ENCODE measurements around the gene LRRC4B.

Gene LRRC4B

DNA sequence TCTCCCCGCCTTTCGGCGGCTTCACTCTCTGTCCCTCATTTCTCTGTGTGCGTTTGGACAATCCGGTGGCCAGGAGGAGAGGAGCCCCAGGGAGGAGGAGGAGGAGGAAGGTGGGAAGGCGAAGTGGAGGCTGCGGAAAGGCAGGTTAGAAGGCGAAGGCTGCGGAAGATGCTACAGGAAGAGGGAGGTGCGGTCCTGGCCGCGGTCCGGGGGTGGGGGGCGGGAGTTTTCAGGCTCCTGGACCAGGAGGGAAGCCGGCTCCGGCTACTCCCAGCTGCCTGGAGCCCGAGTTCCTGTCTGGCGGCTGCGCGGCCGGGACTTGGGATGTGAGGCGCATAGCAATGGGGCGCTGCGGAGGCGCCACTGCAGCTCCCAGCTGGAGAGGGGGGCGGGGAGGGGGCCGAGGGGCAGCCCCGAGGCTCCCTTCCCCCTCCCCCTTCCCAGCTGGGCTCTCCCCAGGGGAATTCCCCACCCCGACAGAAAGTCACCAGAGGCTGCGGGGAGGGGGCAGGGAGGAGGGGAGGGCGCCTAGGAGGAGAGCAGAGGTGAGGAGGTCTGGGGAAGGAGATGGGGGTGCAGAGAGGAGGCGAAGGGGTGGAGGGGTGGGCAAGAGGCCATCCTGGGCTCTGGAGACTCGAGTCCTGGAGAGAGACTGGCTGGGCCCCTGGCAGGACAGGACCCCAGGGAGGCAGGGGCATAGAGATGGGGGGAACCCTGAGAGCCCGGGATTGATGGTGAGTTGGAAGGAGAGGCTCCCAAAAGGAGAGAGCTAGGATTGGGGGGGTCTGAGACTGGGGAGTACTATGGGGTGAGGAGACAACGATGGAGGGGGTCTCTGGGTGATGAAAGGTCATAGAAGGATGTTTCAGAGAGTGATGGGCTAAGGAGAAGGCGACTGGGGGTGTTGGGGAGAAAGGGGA, 2.0 kb downstream of the LRRC4B start:
- peak; percentile 75 for DNase-seq (ENCODE audit: low spot score)
- TF ChIP-seq, protein P1, sequence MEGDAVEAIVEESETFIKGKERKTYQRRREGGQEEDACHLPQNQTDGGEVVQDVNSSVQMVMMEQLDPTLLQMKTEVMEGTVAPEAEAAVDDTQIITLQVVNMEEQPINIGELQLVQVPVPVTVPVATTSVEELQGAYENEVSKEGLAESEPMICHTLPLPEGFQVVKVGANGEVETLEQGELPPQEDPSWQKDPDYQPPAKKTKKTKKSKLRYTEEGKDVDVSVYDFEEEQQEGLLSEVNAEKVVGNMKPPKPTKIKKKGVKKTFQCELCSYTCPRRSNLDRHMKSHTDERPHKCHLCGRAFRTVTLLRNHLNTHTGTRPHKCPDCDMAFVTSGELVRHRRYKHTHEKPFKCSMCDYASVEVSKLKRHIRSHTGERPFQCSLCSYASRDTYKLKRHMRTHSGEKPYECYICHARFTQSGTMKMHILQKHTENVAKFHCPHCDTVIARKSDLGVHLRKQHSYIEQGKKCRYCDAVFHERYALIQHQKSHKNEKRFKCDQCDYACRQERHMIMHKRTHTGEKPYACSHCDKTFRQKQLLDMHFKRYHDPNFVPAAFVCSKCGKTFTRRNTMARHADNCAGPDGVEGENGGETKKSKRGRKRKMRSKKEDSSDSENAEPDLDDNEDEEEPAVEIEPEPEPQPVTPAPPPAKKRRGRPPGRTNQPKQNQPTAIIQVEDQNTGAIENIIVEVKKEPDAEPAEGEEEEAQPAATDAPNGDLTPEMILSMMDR (IDR thresholded peaks at IDR 0.05; ENCODE audit: extremely low read depth, missing control alignments), result no peak

DNA sequence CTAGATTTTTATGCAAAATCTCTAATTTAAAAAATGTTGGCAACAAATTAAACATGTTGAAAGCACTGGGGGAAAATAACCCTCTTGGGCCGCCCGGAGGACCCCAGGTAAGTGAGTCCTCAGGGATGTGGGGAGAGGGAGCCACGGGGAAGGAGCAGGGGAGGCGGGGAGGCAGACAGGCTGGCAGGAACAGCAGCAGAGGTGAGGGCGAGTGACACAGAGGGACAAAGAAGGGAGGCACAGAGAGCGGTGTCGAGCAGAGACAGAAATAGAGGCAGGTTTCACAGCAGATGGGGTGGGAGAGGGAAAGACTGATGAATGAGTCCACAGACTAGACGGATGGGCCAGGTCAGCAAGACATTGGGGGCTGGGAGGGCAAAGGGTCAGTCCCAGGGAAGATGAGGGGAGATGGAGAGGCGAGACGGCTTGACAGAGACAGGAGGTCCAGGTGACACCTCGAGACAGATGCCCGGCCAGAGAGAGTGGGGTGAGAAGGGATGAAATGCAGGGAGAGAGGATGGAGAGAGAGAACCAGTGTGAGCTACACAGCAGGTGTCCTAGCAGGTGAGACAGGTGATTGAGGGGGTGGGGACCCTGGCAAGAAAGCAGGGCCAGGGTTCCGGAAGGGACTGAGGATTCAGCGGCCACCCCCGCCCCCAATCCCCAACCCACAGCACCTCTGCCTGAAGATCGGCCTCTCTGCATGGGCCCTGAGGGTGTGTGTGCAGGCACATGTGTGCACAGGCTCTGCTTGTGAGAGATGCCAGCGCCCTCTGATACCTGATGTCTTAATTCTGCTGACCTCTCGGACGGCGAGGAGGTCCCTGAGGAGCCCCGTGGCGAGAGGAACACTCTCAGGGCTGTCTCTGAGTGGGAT, 3.8 kb downstream of the LRRC4B start:
- DNase-seq (ENCODE audit: low spot score), result no peak
- TF ChIP-seq, protein P1 (IDR thresholded peaks at IDR 0.05; ENCODE audit: extremely low read depth, missing control alignments), result no peak

DNA sequence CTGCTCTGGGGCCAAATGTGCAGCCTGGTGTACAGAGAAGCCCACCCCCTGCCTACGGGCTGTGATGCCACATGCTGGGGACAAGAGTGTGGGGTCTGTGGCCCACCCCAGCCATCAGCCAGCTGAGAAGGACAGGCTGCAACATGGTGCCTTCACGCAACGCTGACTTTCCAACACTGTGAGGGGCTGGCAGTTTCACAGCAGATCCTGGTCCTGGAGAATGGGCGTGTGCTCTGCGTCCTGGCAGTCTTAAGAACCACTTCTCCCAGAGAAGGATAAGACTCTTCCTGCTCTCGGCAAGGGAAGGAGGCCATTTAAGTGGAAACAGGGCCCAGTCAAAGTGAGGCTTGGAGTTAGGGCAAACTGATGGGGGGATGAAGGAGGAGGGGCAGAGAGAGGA, 4.6 kb downstream of the LRRC4B start:
- TF ChIP-seq, protein P1 (IDR thresholded peaks at IDR 0.05; ENCODE audit: extremely low read depth, missing control alignments), result no peak
- DNase-seq (ENCODE audit: low spot score), result no peak

DNA sequence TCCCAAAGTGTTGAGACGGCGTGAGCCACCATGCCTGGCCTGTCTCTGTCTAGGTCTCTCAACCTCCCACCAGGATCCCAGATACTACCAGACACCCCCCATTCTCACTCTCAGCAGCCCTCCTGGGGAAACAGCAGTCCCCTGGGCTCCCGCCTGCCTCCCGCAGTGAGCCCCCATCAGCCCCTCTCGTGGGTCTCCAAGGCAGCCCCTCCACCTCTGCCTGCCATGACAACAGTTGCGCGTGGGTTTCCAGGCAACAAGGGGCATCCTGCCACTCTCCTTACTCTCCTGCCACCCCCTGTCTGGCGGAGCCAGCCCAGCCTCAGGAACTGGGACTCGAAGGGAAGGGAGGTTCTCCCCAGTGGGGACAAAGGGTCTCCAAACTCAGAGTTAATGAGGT, 5.2 kb downstream of the LRRC4B start:
- TF ChIP-seq, protein P1 (IDR thresholded peaks at IDR 0.05; ENCODE audit: extremely low read depth, missing control alignments), result no peak
- no peak for DNase-seq (ENCODE audit: low spot score)

DNA sequence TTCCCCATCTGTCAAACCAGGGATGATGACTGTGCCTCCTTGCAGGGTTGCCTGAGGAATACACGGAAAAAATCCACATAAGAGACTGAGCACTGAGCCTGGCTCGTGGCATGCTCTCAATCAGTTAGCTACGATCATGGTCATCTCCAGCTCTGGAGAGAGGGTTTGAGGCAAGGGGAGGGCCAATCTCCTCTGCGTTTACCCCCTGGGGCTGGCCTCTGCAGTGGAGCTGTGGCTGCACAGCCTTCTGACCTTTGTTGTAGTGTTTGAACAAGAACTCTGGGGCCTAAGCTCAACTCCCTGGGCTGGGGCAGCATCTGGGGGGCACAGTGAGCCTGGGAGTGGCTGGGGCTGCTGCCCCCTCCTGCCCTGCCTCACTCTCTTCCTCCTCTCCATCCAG, 5.9 kb downstream of the LRRC4B start:
- DNase-seq (ENCODE audit: low spot score), result no peak
- TF ChIP-seq, protein P1 (IDR thresholded peaks at IDR 0.05; ENCODE audit: extremely low read depth, missing control alignments), result no peak

DNA sequence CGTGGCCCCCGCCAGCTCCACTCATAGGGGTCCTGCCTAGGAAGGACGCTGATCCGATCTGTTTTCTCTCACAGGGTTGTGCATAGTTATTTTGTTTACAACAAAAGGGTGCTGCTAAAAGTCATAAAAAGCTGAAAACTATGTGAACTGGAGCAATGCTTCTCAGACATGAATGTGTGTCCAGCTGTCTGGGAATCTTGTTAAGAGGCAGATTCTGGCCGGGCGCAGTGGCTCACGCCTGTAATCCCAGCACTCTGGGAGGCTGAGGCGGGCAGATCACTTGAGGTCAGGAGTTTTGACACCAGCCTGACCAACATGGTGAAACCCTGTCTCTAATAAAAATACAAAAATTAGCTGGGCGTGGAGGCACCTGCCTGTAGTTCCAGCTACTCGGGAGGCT, 8.6 kb downstream of the LRRC4B start:
- no peak for DNase-seq (ENCODE audit: low spot score)
- TF ChIP-seq, protein P1 (IDR thresholded peaks at IDR 0.05; ENCODE audit: extremely low read depth, missing control alignments), result no peak

DNA sequence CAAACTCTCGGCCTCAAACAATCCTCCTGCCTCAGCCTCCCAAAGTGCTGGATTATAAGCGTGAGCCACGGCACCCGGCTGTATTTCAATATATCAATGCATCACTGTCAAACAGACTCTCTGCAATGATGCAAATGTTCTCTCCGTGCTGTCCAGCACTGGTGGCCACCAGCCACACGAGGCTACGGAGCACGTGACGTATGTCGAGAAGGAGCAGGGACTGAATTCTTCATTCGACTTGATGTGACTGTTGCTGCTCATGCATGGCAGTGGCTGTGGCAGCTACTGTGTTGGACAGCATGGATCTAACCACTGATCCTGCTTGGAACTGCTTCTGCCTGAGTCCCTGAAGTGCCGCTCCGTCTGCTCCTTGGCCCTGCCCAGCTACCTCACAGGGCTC, 9.8 kb downstream of the LRRC4B start:
- no peak for DNase-seq (ENCODE audit: low spot score)

More for the DNA sequence above, 9.8 kb downstream of the LRRC4B start:
- TF ChIP-seq, protein P1 (IDR thresholded peaks at IDR 0.05; ENCODE audit: extremely low read depth, missing control alignments), result no peak
